GM23338 (cell line): ENCODE results near the gene SCGB3A2. TPM values are rescaled to one million over a fixed set of nuclear protein-coding genes. Genes with fewer than 3 reads are reported as not detected.

Experiments
- ATAC-seq: fragments of 200-7000 bp; cut with Tn5 transposase; 3 replicates; pipeline ENCODE4 v1.9.1; 2020
- DNase-seq: peaks from one replicate; pipeline ENCODE4 v3.0.0-alpha.2; 2015; ENCODE audit warnings: low spot score
- H2AFZ ChIP-seq: fragments of 200-600 bp; sonication (generic); 2 replicates; pipeline ENCODE4 v1.8.0; 2016; ENCODE audit warnings: antibody characterized with exemption, mild to moderate bottlenecking, moderate library complexity
- H3F3A ChIP-seq: fragments of 200-600 bp; sonication (generic); replicated peaks from 2 replicates; pipeline ENCODE4 v1.8.0; 2017; ENCODE audit warnings: antibody characterized with exemption, mixed run types, low read depth
- H3K27ac ChIP-seq: fragments of 200-600 bp; sonication (generic); 2 replicates; pipeline ENCODE4 v1.6.1; 2016; ENCODE audit warnings: low read depth
- H3K27me3 ChIP-seq: fragments of 200-600 bp; sonication (generic); 2 replicates; pipeline ENCODE4 v1.8.0; 2016; ENCODE audit warnings: mild to moderate bottlenecking, mixed run types, moderate library complexity; ENCODE audit not compliant: insufficient read depth
- H3K36me3 ChIP-seq: fragments of 200-600 bp; sonication (generic); 2 replicates; pipeline ENCODE4 v1.8.0; 2016; ENCODE audit warnings: mild to moderate bottlenecking; ENCODE audit not compliant: insufficient read depth
- H3K4me1 ChIP-seq: fragments of 200-600 bp; sonication (generic); 2 replicates; pipeline ENCODE4 v1.8.0; 2016; ENCODE audit warnings: mild to moderate bottlenecking, moderate library complexity; ENCODE audit not compliant: insufficient read depth
- H3K4me2 ChIP-seq: fragments of 200-600 bp; sonication (generic); 2 replicates; pipeline ENCODE4 v1.7.1; 2017; ENCODE audit warnings: mixed run types
- H3K4me3 ChIP-seq: fragments of 200-600 bp; sonication (generic); 2 replicates; pipeline ENCODE4 v1.6.1; 2016; ENCODE audit warnings: mixed run types
- H3K79me2 ChIP-seq: fragments of 200-600 bp; sonication (generic); replicated peaks from 2 replicates; pipeline ENCODE4 v1.8.0; 2017; ENCODE audit warnings: mild to moderate bottlenecking; ENCODE audit not compliant: insufficient read depth
- H3K9me2 ChIP-seq: fragments of 200-600 bp; sonication (generic); 2 replicates; pipeline ENCODE4 v1.8.0; 2017; ENCODE audit not compliant: insufficient read depth
- H4K20me1 ChIP-seq: fragments of 200-600 bp; sonication (generic); replicated peaks from 2 replicates; pipeline ENCODE4 v1.8.0; 2017; ENCODE audit warnings: mild to moderate bottlenecking; ENCODE audit not compliant: insufficient read depth
- H3K27ac Mint-ChIP-seq: 2 replicates; pipeline ENCODE4 v1.8.0; 2020; ENCODE audit warnings: inconsistent platforms, mild to moderate bottlenecking, moderate library complexity, mixed read lengths
- H3K27me3 Mint-ChIP-seq: 3 replicates; pipeline ENCODE4 v1.8.0; 2022; ENCODE audit warnings: low read depth, mild to moderate bottlenecking, moderate library complexity, mixed read lengths, inconsistent platforms; ENCODE audit not compliant: insufficient read depth, poor library complexity
- H3K36me3 Mint-ChIP-seq: 3 replicates; pipeline ENCODE4 v1.8.0; 2021; ENCODE audit warnings: low read depth, mild to moderate bottlenecking, inconsistent platforms, moderate library complexity, mixed read lengths
- H3K4me1 Mint-ChIP-seq: 3 replicates; pipeline ENCODE4 v1.8.0; 2020; ENCODE audit warnings: mild to moderate bottlenecking, inconsistent platforms, mixed read lengths
- H3K4me3 Mint-ChIP-seq: 3 replicates; pipeline ENCODE4 v1.8.0; 2021; ENCODE audit warnings: moderate library complexity, mild to moderate bottlenecking, inconsistent platforms, mixed read lengths
- H3K9me3 Mint-ChIP-seq: 3 replicates; pipeline ENCODE4 v1.8.0; 2020; ENCODE audit warnings: moderate library complexity, mild to moderate bottlenecking, inconsistent platforms, mixed read lengths
- CREB1 ChIP-seq: fragments of 250-450 bp; sonication (Bioruptor Pico); IDR thresholded peaks from 2 replicates; pipeline ENCODE4 v1.5.0; 2020; ENCODE audit warnings: low read depth, mild to moderate bottlenecking, moderate library complexity
- EZH2 ChIP-seq: fragments of 200-600 bp; sonication (generic); IDR thresholded peaks from one replicate; pipeline ENCODE4 v1.8.0; 2017; ENCODE audit warnings: antibody characterized with exemption, mild to moderate bottlenecking, low read depth; ENCODE audit not compliant: unreplicated experiment
- EZH2phosphoT487 ChIP-seq: fragments of 200-600 bp; sonication (generic); IDR thresholded peaks from one replicate; pipeline ENCODE4 v1.8.1; 2018; ENCODE audit warnings: antibody characterized with exemption; ENCODE audit not compliant: unreplicated experiment
- JUNB ChIP-seq: IDR thresholded peaks from one replicate; pipeline ENCODE4 v1.6.1; 2016; ENCODE audit warnings: antibody characterized with exemption; ENCODE audit not compliant: unreplicated experiment
- ZNF114 ChIP-seq: fragments of 250-450 bp; sonication (Bioruptor Pico); IDR thresholded peaks from 2 replicates; pipeline ENCODE4 v1.5.0; 2020; ENCODE audit warnings: mild to moderate bottlenecking, moderate library complexity
- polyA plus RNA-seq: library from polyadenylated mRNA; unstranded; fragments of >200 nt; fragmentation: Nextera tagmentation; extraction: Ambion mirVana; gene quantifications from 2 replicates; pipeline ENCODE4 v1.2.1, GENCODE V29; 2016
- total RNA-seq: library from RNA; depleted of rRNA; stranded (reverse); fragments of >200 nt; shearing (Covaris generic); gene quantifications from 2 replicates; pipeline ENCODE4 v1.2.3, GENCODE V29; 2014
- TF ChIP-seq, protein P1 (sequence below), 2 experiments: fragments of 200-600 bp in 1 of 2; sonication (generic) in 1 of 2; conservative IDR thresholded peaks; 2 replicates each; pipeline versions ENCODE4 v1.5.1 to v1.6.1; 2016 to 2017; ENCODE audit warnings: antibody characterized with exemption in 2 of 2, low read depth in 2 of 2, mild to moderate bottlenecking in 2 of 2, moderate library complexity in 1 of 2
- TF ChIP-seq, protein P2 (sequence below): IDR thresholded peaks from one replicate; pipeline ENCODE4 v1.6.1; 2018; ENCODE audit warnings: antibody characterized with exemption; ENCODE audit not compliant: unreplicated experiment

The SCGB3A2 gene
- total and polyA plus RNA-seq, 2 experiments from 2014 or later, result 36.1 to 256 TPM

DNA sequence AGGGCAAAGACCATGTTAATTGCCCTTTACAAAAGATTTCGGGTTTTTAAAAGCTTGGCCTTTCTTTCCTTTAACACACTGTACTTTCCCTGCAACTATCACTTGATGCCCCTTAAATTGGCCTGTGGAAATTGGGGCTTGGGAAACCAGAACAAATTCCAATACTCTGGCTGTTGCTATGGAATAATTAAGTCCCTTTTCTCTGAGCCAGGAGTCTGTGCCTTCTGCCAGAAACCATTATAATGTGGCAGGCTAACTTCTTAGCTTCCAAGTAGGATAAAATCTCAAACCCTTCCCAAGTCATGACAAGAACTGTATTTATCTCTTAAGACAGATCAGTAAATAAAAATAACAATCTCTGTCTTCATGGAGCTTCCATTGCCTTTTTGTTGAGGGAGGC, 46.0 kb upstream of the SCGB3A2 start:
- ATAC-seq (no peak), DNase-seq (no peak)
- Histone ChIP-seq H3K36me3 (no peaks in the 10 kb centered on the region), H3K4me2 (no peak overlapping the region), H3K4me1 (no peaks in the 10 kb centered on the region; the same call in 1 of the 2 replicates), H3K79me2 (no peaks in the 10 kb centered on the region), H3K9me2 (no peaks in the 10 kb centered on the region; the same call in 1 of the 2 replicates), H4K20me1 (no peaks in the 10 kb centered on the region), H3F3A (no peaks in the 10 kb centered on the region), H3K27ac (no peak overlapping the region), H3K4me3 (no peak overlapping the region), H3K27me3 (no peaks in the 10 kb centered on the region), H2AFZ (no peak overlapping the region)
- no peak for TF ChIP-seq ZNF114
- no peak for TF ChIP-seq EZH2phosphoT487
- TF ChIP-seq, protein P1, sequence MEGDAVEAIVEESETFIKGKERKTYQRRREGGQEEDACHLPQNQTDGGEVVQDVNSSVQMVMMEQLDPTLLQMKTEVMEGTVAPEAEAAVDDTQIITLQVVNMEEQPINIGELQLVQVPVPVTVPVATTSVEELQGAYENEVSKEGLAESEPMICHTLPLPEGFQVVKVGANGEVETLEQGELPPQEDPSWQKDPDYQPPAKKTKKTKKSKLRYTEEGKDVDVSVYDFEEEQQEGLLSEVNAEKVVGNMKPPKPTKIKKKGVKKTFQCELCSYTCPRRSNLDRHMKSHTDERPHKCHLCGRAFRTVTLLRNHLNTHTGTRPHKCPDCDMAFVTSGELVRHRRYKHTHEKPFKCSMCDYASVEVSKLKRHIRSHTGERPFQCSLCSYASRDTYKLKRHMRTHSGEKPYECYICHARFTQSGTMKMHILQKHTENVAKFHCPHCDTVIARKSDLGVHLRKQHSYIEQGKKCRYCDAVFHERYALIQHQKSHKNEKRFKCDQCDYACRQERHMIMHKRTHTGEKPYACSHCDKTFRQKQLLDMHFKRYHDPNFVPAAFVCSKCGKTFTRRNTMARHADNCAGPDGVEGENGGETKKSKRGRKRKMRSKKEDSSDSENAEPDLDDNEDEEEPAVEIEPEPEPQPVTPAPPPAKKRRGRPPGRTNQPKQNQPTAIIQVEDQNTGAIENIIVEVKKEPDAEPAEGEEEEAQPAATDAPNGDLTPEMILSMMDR (conservative IDR thresholded peaks at IDR 0.05; ENCODE audit: low read depth in 2 of 2), result no peak
- H3K36me3 Mint-ChIP-seq, result no peaks in the 10 kb centered on the region
- peaks cover 10% of the 10 kb centered on the region; the same call in 2 of the 3 replicates for H3K4me1 Mint-ChIP-seq
- H3K9me3 Mint-ChIP-seq, result no peaks in the 10 kb centered on the region
- no peak overlapping the region for H3K4me3 Mint-ChIP-seq
- H3K27me3 Mint-ChIP-seq, result no peaks in the 10 kb centered on the region
- no peak overlapping the region for H3K27ac Mint-ChIP-seq

DNA sequence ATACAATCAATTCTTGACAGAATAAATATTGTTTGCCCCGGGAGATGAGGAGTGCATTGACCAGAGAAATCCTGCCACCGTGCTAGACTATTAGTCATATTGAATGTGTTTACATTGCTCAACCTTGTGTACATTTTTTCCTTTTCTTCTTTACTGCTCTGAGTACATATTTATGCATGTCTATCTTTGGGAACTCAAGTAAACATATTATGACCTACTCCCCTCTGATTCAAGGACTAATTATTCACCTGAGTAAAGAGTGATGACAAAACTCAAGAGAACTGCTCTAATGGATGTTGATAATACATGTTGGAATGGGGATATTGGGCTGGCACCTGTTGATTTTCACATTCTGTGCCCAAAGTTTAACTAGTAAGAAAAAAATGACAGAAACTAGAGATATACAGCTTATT, 43.1 kb upstream of the SCGB3A2 start:
- Histone ChIP-seq H3K4me3 (no peak overlapping the region), H3K9me2 (no peaks in the 10 kb centered on the region; the same call in 1 of the 2 replicates)

More for the DNA sequence above, 43.1 kb upstream of the SCGB3A2 start:
- H3K27me3 Mint-ChIP-seq, result no peaks in the 10 kb centered on the region
- H3K27ac Mint-ChIP-seq, result no peak overlapping the region
- Histone ChIP-seq H3K79me2 (no peaks in the 10 kb centered on the region), H3F3A (no peaks in the 10 kb centered on the region), H3K27me3 (no peaks in the 10 kb centered on the region), H2AFZ (no peak overlapping the region), H3K36me3 (no peaks in the 10 kb centered on the region), H4K20me1 (no peaks in the 10 kb centered on the region), H3K4me2 (no peak overlapping the region), H3K4me1 (no peaks in the 10 kb centered on the region; the same call in 1 of the 2 replicates), H3K27ac (no peak overlapping the region)
- DNase-seq (no peak), ATAC-seq (no peak)
- no peak overlapping the region for H3K4me3 Mint-ChIP-seq
- H3K36me3 Mint-ChIP-seq, result no peaks in the 10 kb centered on the region
- peaks cover 3% of the 10 kb centered on the region; the same call in 2 of the 3 replicates for H3K4me1 Mint-ChIP-seq
- H3K9me3 Mint-ChIP-seq, result no peaks in the 10 kb centered on the region
- TF ChIP-seq CREB1 (no peak), JUNB (no peak), EZH2 (no peak)
- TF ChIP-seq, protein P1 (conservative IDR thresholded peaks at IDR 0.05; ENCODE audit: low read depth in 2 of 2), result no peak
- TF ChIP-seq, protein P2, sequence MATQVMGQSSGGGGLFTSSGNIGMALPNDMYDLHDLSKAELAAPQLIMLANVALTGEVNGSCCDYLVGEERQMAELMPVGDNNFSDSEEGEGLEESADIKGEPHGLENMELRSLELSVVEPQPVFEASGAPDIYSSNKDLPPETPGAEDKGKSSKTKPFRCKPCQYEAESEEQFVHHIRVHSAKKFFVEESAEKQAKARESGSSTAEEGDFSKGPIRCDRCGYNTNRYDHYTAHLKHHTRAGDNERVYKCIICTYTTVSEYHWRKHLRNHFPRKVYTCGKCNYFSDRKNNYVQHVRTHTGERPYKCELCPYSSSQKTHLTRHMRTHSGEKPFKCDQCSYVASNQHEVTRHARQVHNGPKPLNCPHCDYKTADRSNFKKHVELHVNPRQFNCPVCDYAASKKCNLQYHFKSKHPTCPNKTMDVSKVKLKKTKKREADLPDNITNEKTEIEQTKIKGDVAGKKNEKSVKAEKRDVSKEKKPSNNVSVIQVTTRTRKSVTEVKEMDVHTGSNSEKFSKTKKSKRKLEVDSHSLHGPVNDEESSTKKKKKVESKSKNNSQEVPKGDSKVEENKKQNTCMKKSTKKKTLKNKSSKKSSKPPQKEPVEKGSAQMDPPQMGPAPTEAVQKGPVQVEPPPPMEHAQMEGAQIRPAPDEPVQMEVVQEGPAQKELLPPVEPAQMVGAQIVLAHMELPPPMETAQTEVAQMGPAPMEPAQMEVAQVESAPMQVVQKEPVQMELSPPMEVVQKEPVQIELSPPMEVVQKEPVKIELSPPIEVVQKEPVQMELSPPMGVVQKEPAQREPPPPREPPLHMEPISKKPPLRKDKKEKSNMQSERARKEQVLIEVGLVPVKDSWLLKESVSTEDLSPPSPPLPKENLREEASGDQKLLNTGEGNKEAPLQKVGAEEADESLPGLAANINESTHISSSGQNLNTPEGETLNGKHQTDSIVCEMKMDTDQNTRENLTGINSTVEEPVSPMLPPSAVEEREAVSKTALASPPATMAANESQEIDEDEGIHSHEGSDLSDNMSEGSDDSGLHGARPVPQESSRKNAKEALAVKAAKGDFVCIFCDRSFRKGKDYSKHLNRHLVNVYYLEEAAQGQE, result no peak
